ENCODE data around the gene TXNRD2.
"Not testable (repeated sequence)": the region's sequence is repeated elsewhere in the genome, so short reads cannot be mapped to it uniquely, and the experiment has no call there.

TXNRD2 gene

DNA sequence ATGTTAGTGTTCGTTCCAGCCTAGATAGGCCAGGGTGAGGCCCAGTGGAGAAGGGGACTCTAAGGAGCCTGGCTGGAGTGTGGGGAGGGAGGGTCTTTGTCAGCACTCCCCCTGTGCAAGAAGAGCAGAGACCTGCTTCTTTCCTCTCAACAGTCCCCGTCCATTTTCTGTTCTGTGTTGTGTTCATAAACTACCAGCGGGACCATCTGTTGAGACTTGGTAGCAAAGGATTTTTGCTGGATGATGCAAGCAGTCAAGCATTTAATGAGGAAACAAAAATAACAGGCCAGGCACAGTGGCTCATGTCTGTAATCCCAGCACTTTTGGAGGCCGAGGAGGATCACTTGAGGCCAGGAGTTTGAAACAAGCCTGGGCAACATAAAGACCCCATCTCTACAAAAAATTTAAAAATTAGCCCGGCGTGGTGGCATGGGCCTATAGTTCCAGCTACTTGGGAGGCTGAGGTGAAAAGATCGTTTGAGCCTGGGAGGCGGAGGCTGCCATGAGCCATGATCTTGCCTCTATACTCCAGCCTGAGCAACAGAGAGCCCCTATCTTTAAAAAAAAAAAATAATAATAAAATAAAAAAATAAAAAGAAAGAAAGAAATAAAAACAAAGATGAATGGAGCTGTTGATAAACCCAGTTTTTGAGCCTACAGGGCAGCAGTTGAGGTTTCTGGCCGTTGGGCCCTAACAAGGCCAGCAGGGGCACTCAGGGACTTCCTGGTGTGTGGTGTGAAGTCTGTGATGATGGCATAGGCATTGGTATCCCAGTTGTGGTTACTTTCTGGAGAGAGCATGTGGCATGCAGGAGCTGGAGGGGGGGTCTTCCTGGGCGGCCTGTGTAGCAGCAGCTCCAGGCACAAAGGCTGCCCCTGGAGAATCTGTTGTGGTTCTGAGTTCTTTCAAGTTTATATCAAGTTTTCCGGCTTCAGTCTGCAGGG is 1.7 kb upstream of the TXNRD2 start:
- DNase-seq: no peak

GRCh38 chr22:19942157-19943081 is 801 bp upstream of the TXNRD2 start:
- DNase-seq: no peak

GRCh38 chr22:19940536-19941364 is 868 bp downstream of the TXNRD2 start:
- no peak for DNase-seq

GRCh38 chr22:19937616-19938473 is 3.8 kb downstream of the TXNRD2 start:
- DNase-seq: no peak

- DNase-seq: no peak
Observed at GRCh38 chr22:19936513-19936912, 5.1 kb downstream of the TXNRD2 start.

DNA sequence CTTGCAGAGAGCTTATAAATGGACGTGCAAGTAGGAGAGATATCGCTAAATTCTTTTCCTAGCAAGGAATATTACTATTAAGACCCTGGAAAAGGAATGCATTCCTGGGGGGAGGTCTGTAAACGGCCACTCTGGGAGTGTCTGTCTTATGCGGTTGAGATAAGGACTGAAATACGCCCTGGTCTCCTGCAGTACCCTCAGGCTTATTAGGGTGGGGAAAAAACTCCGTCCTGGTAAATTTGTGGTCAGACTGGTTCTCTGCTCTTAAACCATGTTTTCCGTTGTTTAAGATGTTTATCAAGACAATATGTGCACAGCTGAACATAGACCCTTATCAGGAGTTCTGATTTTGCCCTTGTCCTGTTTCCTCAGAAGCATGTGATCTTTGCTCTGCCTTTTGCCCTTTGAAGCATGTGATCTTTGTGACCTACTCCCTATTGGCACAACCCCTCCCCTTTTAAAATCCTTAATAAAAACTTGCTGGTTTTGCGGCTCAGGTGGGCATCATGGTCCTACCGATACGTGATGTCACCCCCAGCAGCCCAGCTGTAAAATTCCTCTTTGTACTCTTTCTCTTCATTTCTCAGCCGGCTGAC is 6.4 kb downstream of the TXNRD2 start:
- not testable (repeated sequence) for DNase-seq

GRCh38 chr22:19933341-19934241 is 8.0 kb downstream of the TXNRD2 start:
- no peak for DNase-seq

DNA sequence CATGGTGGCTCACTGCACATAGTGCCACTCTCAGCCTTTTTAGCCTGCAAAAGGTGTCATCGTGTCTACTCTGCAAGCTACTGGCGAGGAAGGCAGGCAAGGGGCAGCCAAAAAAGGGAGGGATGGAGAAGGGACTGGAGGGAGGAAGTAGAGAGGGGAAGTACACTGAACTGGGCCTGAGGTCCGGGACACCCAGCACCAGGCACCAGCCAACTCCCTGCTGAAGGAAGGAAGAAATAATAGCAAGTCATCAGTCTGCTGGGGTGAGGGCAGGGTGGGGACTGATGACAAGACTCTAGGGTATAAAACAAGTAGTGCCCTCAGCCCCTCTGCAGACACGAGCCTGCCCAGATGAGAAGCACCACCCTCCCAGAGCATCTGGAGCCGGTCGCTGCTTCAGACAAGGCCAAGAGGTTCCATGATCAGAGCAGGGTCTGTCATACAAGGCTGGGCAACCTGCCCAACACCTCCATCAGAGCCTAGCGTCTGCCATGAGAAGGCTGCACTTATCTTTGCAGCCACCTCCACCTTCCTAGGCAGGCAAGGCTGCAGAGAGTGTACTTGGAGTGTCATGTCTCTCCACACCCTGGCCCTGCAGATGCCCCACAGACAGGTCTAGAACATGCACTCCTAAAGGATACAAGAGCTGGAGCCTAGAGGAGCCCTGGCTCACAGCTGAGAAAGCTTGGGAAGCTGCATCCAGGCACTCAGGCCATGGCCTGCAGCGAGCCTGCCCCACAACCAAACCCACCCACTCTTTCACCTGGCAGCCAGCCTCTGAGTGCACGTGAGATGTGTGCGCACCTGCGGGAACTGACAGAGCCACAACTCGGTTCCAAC is 9.0 kb downstream of the TXNRD2 start:
- DNase-seq: no peak

DNA sequence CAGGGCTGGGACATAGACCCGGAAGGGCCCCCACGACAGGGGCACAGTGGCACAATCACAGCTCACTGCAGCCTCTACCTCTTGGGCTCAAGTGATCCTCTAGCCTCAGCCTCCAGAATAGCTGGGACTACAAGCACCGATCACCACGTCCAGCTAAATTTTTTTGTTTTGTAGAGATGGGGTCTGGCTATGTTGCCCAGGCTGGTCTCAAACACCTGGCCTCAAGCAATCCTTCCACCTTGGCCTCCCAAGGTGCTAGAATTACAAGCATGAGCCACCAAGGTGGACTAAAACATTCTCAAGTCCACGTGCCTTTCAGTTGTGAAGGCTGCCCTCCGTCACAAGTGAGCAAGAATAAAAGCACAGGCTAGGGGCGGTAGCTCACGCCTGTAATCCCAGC is 10.1 kb downstream of the TXNRD2 start:
- no peak for DNase-seq

DNA sequence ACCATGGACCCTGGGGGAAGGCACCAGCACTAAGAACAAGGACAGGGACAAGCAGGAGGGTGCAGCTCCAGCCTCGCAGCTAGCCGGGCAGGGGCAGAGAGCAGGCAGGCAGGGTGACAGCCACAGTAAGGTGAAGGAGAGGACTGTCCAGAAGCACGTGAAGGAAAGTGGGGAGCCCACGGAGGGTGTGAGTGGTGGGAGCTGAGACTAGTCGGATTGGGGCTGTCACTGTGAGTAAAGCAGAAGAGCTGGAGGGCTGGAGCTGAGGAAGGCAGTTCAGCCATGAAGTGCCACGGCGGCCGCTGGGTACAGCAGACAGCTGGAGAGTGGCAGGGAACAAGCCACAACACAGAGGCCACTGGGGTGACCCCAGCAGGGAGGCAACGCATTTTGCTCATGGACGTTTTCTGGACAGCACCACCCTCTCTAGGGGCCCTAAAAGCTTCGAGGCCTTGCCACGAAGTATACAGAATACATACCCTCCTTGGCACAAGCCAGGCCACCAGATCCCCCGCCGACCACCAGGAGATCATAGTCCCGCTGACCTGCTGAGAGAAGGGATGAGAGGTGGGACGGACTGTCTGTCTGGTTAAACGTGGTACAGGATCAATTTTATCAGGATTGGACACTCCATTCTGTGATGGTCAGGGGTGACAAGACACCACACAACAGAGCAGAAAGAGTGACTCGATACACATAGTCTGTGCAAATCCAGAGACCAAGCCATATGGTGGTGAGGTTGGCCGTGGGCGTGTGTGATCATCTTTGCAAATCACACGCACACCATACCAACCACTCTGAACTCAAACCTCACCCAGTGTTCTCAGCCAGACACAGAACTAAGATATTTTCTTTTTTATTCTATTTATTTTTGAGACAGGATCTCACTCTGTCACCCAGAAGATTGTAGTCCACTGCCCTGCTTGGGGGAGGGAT is 10.8 kb downstream of the TXNRD2 start:
- no peak for DNase-seq

DNA sequence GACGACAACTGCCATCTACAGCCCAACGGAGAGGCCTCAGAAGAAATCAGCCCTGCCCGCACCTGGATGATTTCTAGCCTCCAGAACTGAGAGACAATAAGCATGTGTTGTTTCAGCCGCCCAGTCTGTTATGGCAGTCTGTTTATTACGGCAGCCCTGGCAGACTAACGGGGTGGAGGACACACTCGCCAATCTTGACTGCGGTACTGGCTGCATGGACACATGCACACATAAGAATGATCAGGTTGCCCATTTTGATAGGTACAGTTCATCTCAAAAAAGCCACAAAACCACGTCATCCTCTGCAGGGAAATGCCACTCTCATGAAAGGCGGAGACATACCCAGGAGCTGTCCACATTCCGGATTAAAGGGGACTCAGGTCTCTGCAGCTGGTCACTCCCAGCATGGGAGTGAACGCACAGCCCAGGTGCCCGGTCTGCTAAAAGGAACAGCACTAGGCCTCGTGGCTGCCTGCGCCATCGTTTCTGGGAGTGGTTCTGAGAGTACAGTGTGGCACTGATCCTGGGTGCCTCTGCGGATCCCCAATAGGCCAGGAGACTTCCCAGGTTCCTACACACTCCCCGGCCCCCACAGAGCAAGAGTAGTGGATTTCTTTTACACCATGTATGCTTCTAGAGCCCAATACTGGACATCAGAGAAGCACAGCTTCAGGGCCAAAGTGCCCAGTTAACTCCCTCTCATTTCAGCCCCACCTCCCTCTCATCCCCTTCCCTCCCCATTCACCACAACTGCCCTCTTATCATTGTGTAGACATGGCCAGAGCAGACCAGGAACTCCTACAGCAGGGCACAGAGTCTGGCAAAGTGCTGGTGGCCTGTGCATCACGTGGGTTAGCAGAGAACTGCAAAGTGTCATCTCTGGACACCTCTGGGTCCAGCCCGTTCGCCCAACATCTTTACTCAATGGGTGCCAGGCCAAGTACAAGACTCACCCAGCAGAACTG is 11.8 kb downstream of the TXNRD2 start:
- no peak for DNase-seq

GRCh38 chr22:19928207-19928606 is 13.4 kb downstream of the TXNRD2 start:
- no peak for DNase-seq

GRCh38 chr22:19927696-19928095 is 13.9 kb downstream of the TXNRD2 start:
- no peak for DNase-seq

DNA sequence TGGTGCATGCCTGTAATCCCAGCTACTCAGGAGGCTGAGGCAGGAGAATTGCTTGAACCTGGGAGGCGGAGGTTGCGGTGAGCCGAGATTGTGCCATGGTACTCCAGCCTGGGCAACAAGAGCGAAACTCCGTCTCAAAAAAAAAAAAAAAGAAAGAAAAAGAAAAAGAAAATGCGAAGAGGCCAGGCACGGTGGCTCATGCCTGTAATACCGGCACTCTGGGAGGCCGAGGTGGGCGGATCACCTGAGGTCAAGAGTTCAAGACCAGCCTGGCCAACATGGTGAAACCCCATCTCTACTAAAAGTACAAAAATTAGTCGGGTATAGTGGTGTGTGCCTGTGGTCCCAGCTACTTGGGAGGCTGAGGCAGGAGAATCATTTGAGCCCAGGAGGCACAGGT is 15.6 kb downstream of the TXNRD2 start:
- DNase-seq: not testable (repeated sequence)

GRCh38 chr22:19923914-19924513 is 17.6 kb downstream of the TXNRD2 start:
- DNase-seq: no peak

DNA sequence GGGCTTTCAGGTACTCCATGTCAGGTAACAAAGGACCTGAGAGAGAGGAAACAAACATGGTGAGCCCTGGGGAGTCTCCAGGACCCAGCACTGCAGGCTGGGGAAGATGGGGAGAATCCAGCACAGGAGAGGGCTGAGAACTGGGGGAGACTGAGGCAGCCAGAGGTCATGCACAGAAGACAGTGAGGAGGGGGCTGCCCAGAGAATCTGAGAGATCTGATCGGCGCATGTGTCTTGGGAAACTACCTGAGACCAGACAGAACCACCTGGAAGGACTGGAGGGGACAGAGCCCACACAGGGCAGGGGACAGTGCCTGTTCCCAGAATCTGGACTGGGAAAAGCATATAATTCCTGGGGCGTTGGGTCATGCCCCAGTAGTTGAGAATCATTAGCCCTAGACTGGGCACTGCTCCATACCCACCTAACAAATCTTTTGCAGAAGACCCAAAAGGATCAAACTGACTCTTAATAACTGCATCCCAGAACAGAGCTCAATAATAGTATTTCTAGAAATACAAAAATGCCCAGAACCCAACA is 20.0 kb downstream of the TXNRD2 start:
- no peak for DNase-seq
